ENCODE data around the gene CDH23. TPM values are rescaled to one million over a fixed set of nuclear protein-coding genes. Genes with fewer than 3 reads are reported as not detected.

Gene CDH23
- total and polyA plus RNA-seq, 2 of the 8 experiments (the other 6 are each of a cell fraction or from before 2014, with no cell fraction given), result 1.9 to 4.9 TPM

GRCh38 chr10:71638822-71639719, 242.4 kb downstream of the CDH23 start (continued):
- TF ChIP-seq CTBP2 (IDR thresholded peaks at IDR 0.05; ENCODE audit: borderline replicate concordance, insufficient read depth, insufficient read length, low read length) (no peak), CEBPB (IDR thresholded peaks at IDR 0.05; ENCODE audit: low read depth, low read length) (no peak), SP1 (IDR thresholded peaks at IDR 0.05; ENCODE audit: low read depth, low read length) (no peak)
